Measurements from ENCODE around the gene MARCKS. TPM values are rescaled to one million over a fixed set of nuclear protein-coding genes. Genes with fewer than 3 reads are reported as not detected.

Gene MARCKS
- polyA plus RNA-seq, 1 donor (not counting 4 experiments of a cell fraction or from before 2014, with no cell fraction given) = 50.8 TPM

DNA sequence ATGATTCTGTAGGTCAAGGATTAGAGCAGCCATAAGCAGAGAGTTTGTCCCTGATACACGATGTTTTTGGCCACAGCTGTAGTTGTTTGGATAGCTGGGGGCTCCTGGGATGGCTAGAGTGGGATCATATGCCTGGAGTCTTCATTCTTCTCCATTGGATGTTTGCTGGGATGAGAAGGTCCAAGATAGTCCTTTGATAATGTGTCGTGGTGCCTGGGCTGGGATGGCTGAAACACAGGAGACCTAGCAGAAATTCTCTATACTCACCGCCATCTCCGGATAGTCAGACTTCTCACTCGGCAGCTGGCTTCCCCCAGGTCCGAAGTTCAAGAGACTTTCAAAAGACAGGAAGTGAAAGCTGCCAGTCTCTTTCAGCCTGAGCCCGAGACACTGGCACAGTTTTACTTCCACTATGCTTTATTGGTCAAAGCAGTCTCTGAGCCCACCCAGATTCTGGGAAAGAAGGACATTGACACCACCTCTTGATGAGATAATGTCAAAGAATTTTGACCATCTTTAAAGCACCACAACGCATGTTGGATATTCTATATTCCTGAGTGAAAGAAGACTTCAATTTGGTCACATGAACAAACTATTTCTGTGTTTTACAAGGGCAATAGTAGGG, 16.0 kb downstream of the MARCKS start:
- no peaks in the 10 kb centered on the region for H3K79me2 ChIP-seq (ENCODE audit: control insufficient read depth, insufficient read depth, low read length)
- H4K20me1 ChIP-seq (ENCODE audit: control insufficient read depth, extremely low read depth, insufficient read depth, low read length) = no peaks in the 10 kb centered on the region
- H3K9me3 ChIP-seq (ENCODE audit: control insufficient read depth, low read depth, low read length) = no peaks in the 10 kb centered on the region
- no peak for FAIRE-seq
- no peak overlapping the region for H3K4me3 ChIP-seq (ENCODE audit: control insufficient read depth in 2 of 3, extremely low read depth in 1 of 3, insufficient read depth in 2 of 3, low read depth in 1 of 3, low read length in 3 of 3)
- dilution Hi-C loops (cut with MboI; ENCODE audit: extremely low pct_ligation_motif_present, low sequenced_read_pairs) = no loop called here
- no peaks in the 10 kb centered on the region for H3K36me3 ChIP-seq (ENCODE audit: control insufficient read depth in 2 of 2, extremely low read depth in 1 of 2, insufficient read depth in 2 of 2, low read length in 2 of 2)
- H3K27me3 ChIP-seq (ENCODE audit: control insufficient read depth, extremely low read depth, insufficient read depth, low read length) = no peaks in the 10 kb centered on the region
- H3K9me1 ChIP-seq (ENCODE audit: control insufficient read depth, extremely low read depth, insufficient read depth, low read length) = no peaks in the 10 kb centered on the region
- no peak overlapping the region for H2AFZ ChIP-seq (ENCODE audit: control insufficient read depth, low read length)
- TF ChIP-seq EZH2 (IDR thresholded peaks at IDR 0.05; ENCODE audit: low read length) (no peak), CTCF (optimal IDR thresholded peaks at IDR 0.05 in 1 of 3, IDR thresholded peaks at IDR 0.05 in 1 of 3, conservative IDR thresholded peaks at IDR 0.05 in 1 of 3; ENCODE audit: extremely low read depth in 1 of 3, insufficient read depth in 2 of 3, low read length in 3 of 3) (no peak)
- peaks cover 5% of the 10 kb centered on the region for H3K4me1 ChIP-seq (ENCODE audit: control insufficient read depth, extremely low read depth, insufficient read depth, low read length)
- no peak for DNase-seq (ENCODE audit: low read depth, low spot score)
- no peak overlapping the region for H3K4me2 ChIP-seq (ENCODE audit: control insufficient read depth, extremely low read depth, insufficient read depth, low read depth, low read length)
- no peak overlapping the region for H3K27ac ChIP-seq (ENCODE audit: control insufficient read depth, insufficient read depth, low read length)
- no peak overlapping the region for H3K9ac ChIP-seq (ENCODE audit: control insufficient read depth, extremely low read depth, insufficient read depth, low read length)

- H3K4me2 ChIP-seq (ENCODE audit: control insufficient read depth, extremely low read depth, insufficient read depth, low read depth, low read length) = no peak overlapping the region
- no peaks in the 10 kb centered on the region for H3K36me3 ChIP-seq (ENCODE audit: control insufficient read depth in 2 of 2, extremely low read depth in 1 of 2, insufficient read depth in 2 of 2, low read length in 2 of 2)
- no peak for TF ChIP-seq EZH2 (IDR thresholded peaks at IDR 0.05; ENCODE audit: low read length)
- TF ChIP-seq CTCF (optimal IDR thresholded peaks at IDR 0.05 in 1 of 3, IDR thresholded peaks at IDR 0.05 in 1 of 3, conservative IDR thresholded peaks at IDR 0.05 in 1 of 3; ENCODE audit: extremely low read depth in 1 of 3, insufficient read depth in 2 of 3, low read length in 3 of 3) = no peak
- no peak for DNase-seq (ENCODE audit: low read depth, low spot score)
- H3K9ac ChIP-seq (ENCODE audit: control insufficient read depth, extremely low read depth, insufficient read depth, low read length) = no peak overlapping the region
- H3K9me1 ChIP-seq (ENCODE audit: control insufficient read depth, extremely low read depth, insufficient read depth, low read length) = no peaks in the 10 kb centered on the region
- peak; percentile 65 for FAIRE-seq
- no peak overlapping the region for H3K4me3 ChIP-seq (ENCODE audit: control insufficient read depth in 2 of 3, extremely low read depth in 1 of 3, insufficient read depth in 2 of 3, low read depth in 1 of 3, low read length in 3 of 3)
- H4K20me1 ChIP-seq (ENCODE audit: control insufficient read depth, extremely low read depth, insufficient read depth, low read length) = no peaks in the 10 kb centered on the region
- H2AFZ ChIP-seq (ENCODE audit: control insufficient read depth, low read length) = peak overlapping the region; percentile 39
- H3K27ac ChIP-seq (ENCODE audit: control insufficient read depth, insufficient read depth, low read length) = no peak overlapping the region
- dilution Hi-C loops (cut with MboI; ENCODE audit: extremely low pct_ligation_motif_present, low sequenced_read_pairs) = loop anchor here (25.0 kb wide), 1 partner anchor 1088 kb away; no protein-coding TSS in a partner anchor
- no peaks in the 10 kb centered on the region for H3K27me3 ChIP-seq (ENCODE audit: control insufficient read depth, extremely low read depth, insufficient read depth, low read length)
- no peaks in the 10 kb centered on the region for H3K9me3 ChIP-seq (ENCODE audit: control insufficient read depth, low read depth, low read length)
- H3K4me1 ChIP-seq (ENCODE audit: control insufficient read depth, extremely low read depth, insufficient read depth, low read length) = peaks cover 5% of the 10 kb centered on the region
- H3K79me2 ChIP-seq (ENCODE audit: control insufficient read depth, insufficient read depth, low read length) = no peaks in the 10 kb centered on the region
These were observed 18.3 kb downstream of the MARCKS start for GRCh38 chr6:113875470-113875869.

Measured in keratinocyte (primary cell).